ENCODE results near the gene PACC1.

PACC1 gene

DNA sequence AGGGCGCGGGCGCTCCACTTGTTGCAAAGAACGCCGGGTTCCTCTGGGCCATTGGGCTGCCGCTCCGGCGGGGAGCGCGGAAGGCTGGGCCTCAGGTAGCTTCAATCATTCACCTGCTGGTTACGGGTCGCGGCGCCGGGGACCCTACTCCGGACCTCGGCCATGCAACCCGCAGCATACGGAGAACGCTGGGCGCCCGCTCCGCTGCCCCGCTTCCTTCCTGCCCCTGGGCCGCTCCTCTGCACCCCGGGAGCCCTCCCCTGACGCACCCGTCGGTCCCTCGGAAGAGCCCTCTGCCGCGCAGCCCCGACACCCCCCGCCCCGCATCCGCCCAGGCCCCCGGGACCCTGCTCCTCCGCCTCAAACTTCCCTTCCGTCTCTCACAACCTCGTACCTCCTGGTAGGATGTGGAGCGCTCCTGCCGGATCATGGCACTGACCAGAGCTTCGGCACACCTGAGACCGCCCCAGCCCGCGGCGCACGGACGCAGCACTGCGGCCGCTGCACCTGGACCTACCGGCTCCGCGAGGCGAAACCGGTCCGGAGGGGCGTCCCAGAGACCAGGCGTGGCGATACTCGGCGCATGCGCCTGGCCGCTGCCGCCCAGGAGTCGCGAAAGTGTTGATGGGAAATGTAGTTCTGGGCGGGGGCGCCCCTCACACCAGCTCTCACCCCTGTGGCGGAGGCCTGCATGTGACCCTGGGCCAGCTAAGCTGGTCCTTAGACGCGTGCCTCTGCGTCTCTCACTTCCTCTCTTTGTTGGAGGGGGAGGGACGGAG lies at the start of gene PACC1:
Gene PACC1, minus strand, starts transcription at position 559 of the 779 bp plus-strand sequence. Its CDS starts 129 bp downstream, at position 430.
- DNase-seq, result peak; percentile 72

DNA sequence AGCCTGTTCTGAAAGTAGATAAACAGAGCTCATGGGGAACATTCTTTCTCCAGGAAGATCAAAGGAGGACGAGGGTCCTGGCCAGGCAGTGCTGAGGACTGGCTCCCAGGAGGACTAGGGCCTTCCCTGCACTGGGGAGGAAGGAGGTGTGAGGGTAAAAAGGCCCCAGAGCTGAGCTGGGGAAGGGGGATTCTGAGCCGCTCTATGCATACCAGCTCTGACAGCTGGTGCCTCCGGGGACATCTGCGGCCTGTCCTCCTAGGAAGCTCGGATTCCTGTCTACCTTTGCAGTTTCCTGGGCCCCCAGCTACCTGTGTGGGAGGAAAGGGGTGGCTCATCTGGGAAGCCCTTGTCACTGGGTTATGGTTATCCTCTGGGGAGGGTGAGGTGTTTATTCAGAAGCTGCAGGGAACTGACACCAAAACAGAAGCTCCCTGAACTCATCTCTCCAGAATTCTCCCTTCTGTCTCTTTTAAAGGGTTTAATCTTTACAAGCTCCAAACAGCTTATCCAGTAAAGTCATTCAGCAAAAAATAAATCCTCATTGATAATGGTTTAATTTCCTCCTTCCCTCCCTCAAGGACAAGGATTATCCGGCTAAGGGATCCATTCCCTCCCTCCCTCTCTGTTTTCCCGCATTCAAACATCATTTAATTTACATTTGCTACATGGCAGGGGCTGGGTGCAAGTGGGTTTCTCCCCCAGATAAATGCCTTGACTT lies 49.0 kb upstream of the PACC1 start:
- DNase-seq, result no peak

DNA sequence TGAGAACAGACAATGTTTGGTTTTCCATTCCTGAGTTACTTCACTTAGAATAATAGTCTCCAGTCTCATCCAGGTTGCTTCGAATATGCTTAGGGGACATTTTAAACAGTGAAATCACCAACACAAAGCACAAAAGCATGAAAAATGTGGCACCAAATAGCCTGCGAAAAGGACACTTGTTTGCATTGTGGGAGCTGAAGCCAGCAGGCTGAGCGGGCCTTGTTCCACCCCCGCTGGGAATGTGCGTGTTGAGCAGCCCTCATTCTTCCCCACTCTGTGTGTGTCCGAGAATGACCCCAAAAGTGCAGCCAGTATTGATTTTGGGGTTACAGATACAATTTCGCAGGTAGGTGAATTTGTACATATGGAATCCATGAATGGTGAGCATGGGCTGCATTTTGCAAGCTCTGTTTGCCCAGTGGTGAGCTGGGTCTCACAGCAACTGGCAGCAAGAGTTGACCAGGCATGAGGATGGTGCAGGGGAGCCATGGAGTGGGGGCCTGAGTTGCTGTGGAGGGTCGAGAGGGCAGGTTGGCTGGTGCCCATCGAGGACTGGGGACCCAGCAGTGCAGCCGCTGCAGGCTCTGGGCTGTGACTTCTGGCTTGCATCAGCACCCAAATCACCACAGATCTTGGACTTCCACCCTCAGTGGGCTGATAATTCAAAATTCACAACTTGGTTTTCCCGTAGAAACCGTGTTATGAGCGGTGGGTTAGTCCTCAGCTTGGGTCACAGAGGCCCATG lies 47.4 kb upstream of the PACC1 start:
- no peak for DNase-seq

DNA sequence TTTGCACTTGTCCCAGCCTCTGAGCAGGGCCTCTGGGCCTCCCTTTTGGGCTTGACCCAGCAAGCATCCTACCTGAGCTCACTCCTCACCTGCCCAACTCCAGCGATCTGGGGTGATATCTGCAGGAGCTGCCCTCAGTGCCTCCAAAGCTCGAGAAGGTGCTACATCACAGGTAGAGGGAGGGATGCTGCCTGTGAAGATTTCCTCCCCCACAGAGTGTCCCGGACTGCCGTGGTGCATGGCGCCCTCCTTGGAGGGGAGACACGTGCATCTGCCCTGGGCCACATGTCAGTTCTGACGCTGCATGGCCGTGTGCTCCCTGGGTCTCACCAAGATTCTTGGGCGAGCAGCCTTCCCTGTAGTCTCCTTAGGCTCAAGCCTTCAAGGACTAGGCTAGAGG lies 45.7 kb upstream of the PACC1 start:
- no peak for DNase-seq

DNA sequence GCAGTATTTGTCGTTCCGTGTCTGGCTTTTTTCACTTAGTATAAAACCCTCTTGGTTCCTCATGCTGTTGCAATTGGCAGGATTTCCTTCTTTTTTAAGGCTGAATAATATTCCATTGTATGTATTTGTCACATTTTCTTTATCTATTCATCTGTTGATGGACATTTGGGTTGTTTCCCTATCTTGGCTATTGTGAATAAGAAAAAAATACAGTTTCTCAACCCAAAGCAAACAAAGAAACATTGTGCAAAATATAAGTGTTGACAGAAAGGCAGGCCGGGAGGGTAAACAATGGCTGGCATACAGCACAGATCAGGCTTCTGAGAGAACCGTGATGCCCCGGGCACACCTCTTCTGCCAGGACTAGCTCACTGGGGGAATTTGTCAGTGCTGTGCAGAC lies 45.0 kb upstream of the PACC1 start:
- DNase-seq, result no peak

DNA sequence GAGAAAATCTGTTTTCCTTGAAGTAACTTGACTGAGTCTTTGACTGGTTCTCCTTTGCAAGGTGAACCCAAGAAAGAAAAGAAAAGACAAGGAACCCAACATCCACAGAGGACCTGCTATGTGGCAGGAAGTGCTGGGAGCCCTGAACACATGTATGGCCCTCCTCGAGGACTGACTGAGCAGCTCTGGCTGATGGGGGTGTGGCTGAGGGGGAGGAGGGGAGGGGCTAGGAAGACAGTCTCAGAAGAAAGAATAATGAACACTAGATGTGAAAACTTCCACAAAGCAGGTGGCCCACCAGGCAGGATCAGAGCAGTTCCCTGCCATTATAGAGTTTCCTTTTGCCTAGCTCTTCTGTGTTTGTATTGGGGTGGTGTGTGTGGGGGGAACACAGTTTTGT lies 44.1 kb upstream of the PACC1 start:
- DNase-seq, result no peak

DNA sequence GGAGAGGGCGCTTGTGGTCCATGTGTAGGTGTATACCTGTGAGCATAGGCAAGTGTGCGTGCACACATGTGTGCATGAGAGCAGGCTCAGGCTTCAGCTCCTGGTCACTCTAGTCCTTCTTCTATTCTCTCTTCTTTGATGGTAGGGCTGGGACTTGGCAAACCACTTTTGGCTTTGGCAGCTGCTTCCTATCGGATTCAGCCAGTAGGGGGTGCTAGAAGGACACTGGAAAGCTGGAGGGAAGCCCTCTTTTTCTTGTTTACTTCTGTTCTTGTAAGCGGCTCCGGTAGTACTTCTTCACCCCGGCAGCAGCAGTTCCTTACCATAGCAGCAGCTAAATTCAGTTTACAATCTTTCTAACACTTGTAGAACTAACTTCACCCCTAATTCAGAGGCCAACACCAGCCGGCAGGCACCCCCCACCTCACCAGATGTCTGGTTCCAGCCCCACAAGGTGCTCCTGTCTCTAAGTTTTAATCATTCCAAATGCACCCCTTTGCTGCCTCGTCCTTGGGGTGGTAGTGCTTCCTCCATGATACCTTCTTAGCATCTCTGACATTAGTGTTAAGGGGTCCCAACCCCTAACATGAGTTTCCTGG lies 43.2 kb upstream of the PACC1 start:
- peak; percentile 23 for DNase-seq

DNA sequence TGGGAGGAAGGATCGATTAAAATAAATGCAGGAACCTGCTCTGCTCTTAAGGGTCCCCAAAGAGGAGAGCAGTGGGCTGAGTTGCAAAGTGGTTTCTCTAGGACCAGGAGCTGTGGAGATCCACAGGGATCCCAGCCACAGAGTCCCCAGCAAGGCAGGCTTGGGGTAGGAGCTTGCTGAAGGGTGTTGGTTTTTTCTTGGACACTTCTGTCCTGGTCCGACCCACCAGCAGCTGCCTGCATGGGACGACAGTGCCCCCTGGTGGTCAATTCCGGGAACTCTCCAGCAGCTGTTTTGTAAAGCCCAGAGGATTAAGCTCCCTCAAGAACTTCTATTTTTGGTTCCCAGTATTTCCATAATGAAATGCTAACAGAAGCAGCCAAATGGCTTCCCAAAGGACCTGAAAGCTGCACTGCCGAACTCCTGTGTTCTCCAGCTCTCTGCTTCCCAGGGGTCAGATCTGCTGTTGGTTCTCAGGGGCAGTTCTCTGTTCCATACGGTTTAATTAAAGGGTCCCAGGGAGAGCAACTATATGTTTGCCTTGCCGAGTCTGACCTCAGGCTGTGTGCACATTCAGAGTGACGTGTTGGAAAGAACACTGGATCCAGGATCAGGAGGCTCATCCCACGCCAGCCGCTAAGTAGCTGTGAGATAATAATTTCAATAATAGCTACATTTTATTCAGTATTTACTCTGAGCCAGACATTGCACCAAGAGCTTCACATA lies 41.3 kb upstream of the PACC1 start:
- peak; percentile 28 for DNase-seq

DNA sequence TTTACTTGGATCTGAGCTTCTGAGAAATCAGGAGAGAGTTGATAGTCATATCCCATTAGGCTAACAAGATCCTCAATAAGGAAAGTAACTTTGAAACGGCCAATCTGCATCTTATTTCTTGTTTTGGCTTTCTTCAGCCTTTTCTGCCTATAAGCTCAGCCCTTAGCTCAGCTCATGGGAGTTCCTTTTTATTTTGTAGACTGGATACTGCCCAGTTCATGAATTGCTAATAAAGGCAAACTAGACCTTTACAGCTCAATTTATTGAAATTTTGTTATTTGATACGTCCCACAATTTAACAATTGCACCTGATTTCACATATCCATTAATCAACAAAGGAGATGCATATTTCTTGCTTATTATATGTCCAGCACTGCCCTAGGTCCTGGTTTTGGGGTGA lies 40.7 kb upstream of the PACC1 start:
- no peak for DNase-seq

DNA sequence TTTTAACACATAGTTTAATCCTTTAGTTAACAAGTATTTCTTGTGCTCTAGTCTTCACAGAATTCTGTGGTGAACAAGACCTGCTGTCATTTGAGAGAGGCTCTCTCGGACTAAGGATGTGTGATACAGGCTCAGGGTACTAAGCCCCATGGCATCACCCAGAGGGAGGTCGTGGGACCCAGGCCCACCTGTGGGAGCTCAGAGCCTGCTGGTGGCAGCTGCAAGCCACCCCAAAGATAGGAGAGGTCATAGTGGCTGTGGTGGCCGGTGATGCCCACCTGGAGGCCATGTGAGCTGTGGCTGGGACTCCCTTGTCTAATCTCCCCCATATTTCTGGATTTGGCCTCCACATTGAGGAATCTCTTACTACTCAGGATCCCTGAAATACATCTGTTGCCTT lies 40.1 kb upstream of the PACC1 start:
- DNase-seq, result no peak

DNA sequence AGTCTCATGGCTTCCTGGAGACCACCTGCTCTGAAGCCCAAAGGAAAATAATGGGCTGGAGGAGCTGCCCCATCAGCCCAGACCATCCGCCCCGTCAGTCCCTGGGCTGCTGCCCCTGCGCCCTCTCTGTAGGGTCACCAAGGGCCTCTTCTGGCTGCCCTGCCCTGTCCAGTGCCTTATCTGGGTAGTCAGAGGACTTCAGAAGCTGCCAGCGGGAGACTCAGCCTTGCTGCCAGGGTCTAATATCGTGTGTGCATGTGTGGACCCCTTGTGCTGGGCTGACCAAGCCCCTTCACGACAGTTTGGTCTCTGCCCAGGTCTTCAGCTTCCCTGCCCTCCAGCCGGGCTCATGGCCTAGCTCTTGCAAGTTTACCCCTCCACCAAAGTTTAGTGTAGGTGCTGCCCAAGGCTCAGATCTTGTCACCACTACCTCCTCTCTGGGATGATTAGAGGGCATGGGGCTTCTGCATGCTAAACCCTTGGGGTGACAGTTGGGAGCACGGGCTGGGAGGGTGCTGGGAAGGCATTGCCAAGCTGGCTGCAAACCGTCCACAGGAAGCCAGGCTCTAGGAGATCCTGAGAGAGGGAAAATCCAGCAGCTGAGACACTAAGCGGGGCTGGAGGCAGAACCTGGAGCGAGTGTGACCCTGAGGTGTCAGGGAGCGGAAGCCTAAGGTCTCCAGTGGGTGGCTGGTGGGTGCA lies 38.6 kb upstream of the PACC1 start:
- no peak for DNase-seq

DNA sequence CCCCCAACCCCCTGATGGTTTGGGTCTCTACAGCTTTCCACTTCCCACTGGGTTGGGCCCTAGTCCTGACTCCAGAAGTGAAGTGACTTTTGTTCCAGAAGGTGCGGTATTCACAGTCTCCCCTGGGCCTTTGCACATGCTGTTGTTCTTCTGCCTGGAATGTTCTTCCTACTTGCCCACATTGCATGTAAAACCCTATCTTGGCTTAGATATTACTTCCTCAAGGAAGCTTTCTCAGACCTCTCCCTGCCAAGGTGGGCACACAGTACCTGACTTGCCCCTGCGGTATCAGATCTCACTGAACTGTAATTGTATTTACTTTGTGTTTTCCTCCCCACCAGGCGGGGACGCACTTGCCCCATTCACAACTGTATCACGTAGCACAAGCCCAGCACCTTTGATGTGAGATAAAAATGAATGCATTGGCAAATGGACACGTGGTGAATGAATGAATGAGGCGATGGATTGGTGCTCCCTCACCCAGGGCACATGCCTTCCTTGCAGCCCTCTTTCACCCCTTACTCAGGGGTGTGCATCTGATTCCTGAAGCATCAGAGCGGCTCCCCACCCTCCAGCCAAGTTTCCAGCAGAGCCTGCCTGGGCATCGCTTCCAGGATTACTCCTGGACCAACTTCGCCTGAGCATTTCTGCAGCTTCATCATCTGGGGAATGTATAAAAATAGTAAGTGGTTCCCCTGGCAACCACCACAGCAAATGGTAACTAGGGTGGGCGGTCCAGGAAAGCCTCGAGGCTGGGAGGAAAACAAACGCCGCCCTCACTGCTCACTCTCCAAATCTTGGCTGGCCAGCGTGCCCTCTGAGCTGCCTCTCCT lies 37.9 kb upstream of the PACC1 start:
- no peak for DNase-seq

DNA sequence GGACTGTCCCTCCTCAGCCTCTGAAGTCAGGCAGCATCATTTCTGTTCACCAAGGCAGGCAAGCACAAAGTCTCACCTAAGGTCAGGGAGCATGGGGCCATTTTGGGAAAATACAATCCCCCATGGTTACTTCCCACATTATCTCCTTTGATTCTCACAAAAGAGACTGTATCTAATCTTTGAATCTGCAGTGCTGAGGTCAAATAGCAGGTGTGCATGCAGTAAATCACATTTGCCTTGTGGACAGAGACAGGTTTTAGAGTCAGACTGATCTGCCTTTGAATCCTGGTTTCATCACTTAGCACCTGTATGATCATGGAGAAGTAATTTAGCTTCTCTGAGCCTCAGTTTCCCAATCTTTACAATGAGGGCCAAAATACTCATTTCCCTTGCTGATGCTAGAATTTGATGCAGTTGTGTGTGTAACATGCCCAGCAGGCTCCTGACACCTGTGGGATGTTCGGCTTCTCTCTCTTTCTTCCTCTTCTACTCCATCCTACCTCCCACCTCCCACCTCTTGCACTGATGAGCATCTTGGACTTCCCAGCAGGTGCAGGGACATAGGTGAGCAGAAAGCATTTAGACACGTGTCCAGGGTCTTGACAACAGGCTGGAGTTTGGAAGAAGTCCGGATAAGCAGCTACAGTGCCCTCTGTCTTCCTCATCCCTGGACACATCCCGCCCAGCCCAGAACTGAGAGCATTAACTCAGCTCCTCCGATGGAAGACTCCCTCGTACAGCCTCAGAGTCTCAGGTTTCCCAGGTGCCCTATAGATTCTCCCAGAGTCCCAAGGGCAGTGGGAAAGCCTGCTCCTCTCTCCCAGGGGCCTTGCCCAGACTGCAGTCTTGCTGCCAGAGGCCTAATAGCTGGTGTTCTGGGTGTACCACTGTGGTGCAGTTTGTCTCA lies 37.0 kb upstream of the PACC1 start:
- no peak for DNase-seq

DNA sequence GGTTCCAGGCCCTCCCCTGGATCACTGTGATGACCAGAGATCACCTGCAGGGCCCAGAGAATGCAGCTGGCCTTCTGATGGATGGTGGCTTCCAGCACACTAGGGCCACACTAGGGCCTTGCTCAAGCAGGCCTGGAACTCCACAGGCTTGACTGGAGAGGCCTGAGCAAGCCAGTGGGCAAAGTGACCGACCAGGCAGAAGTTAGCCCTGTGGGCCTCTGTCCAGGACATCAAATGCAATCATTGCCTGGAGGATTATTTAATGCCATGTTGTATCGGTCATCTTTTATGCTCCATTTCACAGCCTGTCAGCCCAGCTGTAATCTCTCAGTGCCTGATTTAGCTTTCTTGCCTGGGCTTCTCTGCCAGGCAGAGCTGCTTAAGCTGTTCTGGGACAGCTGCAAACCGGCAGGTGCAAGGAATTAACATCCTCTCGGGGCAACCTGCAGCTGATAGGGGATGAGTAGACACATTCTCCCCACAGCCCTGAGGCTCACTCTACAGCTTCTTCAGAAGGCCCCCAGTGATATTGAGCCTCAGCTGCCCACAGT lies 35.7 kb upstream of the PACC1 start:
- no peak for DNase-seq

DNA sequence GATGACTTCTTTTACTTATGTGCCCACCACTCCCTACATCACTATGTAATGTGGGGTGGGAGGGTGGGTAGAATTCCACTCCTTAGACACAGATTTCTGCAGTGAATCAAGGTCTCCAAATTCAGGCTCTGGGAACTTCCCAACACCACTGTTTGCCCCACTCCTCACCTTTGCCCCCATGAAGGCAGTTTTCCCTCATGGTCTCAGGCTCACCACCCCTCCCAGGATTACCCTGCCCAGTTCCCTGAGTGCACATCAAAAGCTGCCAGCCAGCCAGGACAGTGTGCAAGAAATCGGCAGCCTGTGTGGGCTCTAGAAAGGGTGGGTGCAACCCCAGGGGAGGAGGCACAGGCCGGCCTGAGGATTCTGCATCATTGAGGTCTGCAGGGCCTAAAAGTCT lies 32.8 kb upstream of the PACC1 start:
- DNase-seq, result no peak

DNA sequence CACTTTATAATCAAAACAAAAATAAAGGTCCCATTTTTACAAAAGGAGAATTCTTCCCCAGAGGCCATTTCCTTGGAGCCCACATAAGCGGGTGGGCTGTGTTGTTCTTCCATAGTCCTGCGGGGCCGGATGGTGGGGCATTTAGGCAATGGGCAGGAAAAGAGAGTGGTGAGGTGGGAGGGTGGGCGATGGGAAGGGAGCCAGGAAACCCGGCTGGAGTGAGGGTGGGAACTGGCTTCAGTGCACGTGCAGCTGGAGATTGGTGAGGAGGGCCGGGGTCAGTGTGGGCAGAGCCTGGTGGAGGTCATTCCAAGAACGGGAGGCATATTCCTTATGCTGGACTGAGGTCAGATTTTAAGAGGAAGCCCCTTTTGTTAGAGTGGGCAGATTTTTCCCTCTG lies 31.6 kb upstream of the PACC1 start:
- DNase-seq, result no peak

DNA sequence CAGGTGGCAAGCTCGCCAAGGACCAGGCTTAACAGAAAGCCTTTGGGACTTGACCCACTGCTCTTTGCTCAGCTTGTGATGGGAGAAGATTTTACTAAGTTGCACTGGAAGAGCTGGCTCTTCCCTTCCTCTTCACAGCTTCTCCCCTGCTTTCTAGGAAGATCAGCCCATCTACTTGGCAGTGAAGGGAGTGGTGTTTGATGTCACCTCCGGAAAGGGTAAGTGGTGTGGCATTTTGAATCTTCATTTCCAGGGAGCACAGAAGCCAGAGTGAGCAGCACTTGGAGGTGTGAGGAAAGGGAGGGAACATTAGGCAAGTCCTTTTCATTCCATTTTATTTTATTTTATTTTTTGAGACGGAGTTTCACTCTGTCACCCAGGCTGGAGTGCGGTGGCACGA lies 27.7 kb upstream of the PACC1 start:
- DNase-seq, result no peak

DNA sequence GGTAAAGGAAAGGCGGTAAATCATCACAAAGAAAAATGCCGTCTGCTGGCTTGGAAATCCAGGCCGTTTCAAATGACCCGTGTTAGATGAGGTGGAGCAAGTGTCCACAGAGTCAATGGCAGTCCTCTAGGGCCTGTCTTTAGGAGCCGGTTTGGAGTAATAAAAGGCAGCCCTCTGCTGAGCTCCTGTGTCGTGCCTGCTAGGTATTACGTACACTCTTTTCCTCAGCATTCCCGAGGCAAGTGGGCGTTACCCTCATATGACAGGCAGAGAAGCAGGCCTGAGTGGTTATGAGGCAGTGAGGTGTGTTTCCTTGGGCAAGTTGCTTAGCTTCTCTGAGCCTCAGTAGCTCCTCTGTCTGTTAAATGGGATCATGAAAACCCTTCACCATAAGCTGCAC lies 25.7 kb upstream of the PACC1 start:
- no peak for DNase-seq

DNA sequence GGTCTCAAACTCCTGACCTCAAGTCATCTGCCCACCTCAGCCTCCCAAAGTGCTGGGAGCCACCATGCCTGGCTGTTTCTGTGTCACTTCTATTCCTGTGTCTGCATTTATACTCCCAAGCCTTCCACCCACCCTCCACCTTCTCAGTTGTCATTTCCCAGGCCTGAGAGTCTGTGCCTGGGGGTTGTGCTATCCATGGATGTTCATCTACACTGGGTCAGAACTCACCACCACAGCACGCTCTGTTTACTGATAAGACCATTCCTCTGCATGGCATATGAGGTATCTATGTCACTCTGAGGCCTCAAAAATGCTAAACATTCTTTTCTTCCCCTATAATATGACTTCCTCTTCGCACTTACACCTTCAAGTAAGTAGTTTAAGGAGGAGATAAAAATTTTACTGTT lies 24.1 kb upstream of the PACC1 start:
- DNase-seq, result no peak
